ENCODE results near the gene TAF5L. TPM values are rescaled to one million over a fixed set of nuclear protein-coding genes. Genes with fewer than 3 reads are reported as not detected.
A peak's percentile ranks its signal among the peaks of the same experiment; 100 is the strongest.

TAF5L gene
- total RNA-seq, 4 donors from 2014 or later: 7.5 to 15.7 (median 9.4) TPM

DNA sequence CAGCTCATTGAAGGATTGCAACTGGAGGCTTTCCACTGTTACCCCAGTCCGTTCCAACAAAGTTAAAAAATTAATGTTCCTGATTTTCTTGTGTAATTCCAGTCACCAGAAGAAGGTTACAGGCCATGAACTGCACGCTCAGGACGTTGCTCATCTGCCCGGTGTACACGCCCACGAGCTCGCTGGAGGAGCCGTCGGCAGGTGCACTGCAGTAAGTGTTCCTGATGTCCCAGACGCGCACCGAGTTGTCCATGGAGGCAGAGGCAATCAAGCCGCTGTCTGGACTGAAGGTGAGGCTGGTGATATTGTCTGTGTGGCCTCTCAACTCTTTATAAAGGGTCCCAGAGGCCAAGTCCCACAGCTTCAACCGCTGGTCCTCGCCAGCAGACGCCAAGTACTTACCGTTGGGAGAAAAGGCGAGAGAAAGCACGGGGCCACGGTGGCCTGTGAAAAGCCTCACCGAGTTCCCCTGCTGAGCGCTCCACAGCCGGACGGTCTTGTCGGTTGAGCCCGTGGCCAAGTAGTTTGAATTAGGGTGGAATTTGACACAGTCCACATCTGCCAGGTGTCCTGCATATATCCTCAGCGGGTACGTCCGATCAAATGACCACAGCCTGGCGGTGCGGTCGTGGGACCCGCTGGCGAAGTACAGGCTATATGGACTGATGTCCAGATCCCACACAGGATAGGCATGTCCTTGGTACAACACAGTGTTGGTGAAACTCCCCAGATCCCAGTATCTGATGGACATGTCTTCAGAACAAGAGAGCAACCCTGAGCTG is 31.5 kb downstream of the TAF5L start:
- WGBS, 2 donors: 95 to 98% methylated on average over 33 to 34 of the region's 34 CpGs
- intact Hi-C loops (cut with DNase I; ENCODE audit: low total_unique reads): no loop called here
- no peak for TF ChIP-seq POLR2A (IDR thresholded peaks at IDR 0.05)
- TF ChIP-seq, protein P1, sequence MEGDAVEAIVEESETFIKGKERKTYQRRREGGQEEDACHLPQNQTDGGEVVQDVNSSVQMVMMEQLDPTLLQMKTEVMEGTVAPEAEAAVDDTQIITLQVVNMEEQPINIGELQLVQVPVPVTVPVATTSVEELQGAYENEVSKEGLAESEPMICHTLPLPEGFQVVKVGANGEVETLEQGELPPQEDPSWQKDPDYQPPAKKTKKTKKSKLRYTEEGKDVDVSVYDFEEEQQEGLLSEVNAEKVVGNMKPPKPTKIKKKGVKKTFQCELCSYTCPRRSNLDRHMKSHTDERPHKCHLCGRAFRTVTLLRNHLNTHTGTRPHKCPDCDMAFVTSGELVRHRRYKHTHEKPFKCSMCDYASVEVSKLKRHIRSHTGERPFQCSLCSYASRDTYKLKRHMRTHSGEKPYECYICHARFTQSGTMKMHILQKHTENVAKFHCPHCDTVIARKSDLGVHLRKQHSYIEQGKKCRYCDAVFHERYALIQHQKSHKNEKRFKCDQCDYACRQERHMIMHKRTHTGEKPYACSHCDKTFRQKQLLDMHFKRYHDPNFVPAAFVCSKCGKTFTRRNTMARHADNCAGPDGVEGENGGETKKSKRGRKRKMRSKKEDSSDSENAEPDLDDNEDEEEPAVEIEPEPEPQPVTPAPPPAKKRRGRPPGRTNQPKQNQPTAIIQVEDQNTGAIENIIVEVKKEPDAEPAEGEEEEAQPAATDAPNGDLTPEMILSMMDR (IDR thresholded peaks at IDR 0.05): no peak
- no peak overlapping the region for H3K4me3 ChIP-seq (ENCODE audit: low read depth, poor library complexity, severe bottlenecking)
- DNase-seq (ENCODE audit: low spot score in 2 of 2): peak in 1 of 2 donors; percentile 81

DNA sequence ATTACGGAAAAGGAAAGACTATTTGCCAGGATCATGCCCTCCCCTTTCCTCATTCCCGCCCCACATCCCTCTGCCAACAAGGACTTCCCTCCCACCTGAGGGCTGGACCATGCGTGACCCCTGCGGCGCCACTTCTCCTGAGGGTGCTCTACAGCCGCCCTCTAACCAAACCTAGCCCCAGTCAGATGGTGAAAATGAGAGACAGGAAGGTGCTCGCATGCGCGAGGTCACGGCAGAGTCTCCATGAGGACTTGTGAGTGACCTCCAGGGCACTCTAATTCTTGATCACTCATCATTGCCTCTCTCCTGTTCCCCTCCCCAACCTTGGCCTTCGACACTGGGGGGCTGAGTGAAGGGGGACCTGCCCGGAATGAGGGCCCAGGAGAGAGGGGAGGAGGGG is 32.1 kb downstream of the TAF5L start:
- intact Hi-C loops (cut with DNase I; ENCODE audit: low total_unique reads): no loop called here
- 89 to 95% methylated on average over 12 of the region's 12 CpGs for WGBS, 2 donors
- TF ChIP-seq POLR2A (IDR thresholded peaks at IDR 0.05): no peak
- TF ChIP-seq, protein P1 (IDR thresholded peaks at IDR 0.05): no peak
- no peak overlapping the region for H3K4me3 ChIP-seq (ENCODE audit: low read depth, poor library complexity, severe bottlenecking)
- DNase-seq (ENCODE audit: low spot score in 2 of 2): peak in 1 of 2 donors; percentile 73

DNA sequence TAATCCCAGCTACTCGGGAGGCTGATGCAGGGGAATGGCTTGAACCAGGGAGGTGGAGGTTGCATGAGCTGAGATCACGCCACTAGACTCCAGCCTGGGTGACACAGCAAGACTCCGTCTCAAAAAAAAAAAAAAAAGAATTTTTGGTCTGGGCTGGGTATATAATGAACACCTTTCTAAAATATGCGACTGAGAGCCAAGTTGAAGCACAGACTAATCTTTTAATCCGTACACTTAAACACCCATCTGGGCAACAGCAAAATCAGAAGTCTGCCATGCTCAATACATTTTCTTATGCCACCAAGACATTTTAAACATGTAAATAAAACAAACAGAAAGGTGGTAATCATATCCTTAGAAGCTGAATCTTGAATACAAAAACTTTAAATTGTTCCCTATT is 35.8 kb downstream of the TAF5L start:
- no peak overlapping the region for H3K4me3 ChIP-seq (ENCODE audit: low read depth, poor library complexity, severe bottlenecking)
- WGBS, 2 donors: 87 to 91% methylated on average over 5 of the region's 5 CpGs
- DNase-seq (ENCODE audit: low spot score in 2 of 2): no peak
- intact Hi-C loops (cut with DNase I; ENCODE audit: low total_unique reads): no loop called here
- no peak for TF ChIP-seq POLR2A (IDR thresholded peaks at IDR 0.05)
- TF ChIP-seq, protein P1 (IDR thresholded peaks at IDR 0.05): no peak

DNA sequence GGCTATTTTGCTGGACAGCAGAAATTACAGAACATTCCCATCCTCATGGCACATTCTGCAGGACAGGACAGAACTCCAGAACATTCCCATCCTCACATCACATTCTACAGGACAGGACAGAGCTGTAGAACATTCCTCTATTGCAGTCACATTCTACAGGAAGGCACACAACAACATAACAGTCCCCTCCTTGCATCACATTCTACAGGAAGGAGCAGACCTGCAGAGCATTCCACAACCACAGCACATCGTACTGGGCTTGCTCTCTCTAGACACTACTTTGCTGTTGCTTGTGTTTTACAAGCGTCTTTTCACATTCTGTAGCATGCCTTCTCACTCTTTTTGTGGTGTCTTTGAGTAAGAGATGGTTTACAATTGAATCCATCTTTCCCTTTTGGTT is 40.6 kb downstream of the TAF5L start:
- TF ChIP-seq, protein P1 (IDR thresholded peaks at IDR 0.05): no peak
- TF ChIP-seq POLR2A (IDR thresholded peaks at IDR 0.05): no peak
- intact Hi-C loops (cut with DNase I; ENCODE audit: low total_unique reads): no loop called here
- H3K4me3 ChIP-seq (ENCODE audit: low read depth, poor library complexity, severe bottlenecking): no peak overlapping the region
- 71 to 83% methylated on average over 2 of the region's 2 CpGs for WGBS, 2 donors
- DNase-seq (ENCODE audit: low spot score in 2 of 2): no peak

DNA sequence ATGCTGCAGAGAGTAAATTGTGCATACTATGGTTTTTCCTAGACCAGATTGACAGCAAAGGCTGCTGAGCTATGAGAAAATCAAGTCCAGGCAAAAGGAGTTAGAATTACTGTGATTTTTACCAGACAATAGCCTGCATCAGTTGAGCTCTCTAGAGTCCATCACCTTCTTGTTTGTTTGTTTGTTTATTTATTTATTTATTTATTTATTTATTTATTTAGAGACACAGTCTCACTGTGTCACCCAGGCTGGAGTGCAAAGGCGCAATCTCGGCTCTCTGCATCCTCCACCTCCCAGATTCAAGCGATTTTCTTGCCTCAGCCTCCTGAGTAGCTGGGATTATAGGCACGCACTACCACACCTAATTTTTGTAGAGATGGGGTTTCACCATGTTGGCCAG is 43.2 kb downstream of the TAF5L start:
- no peak for DNase-seq (ENCODE audit: low spot score in 2 of 2)
- intact Hi-C loops (cut with DNase I; ENCODE audit: low total_unique reads): no loop called here
- no peak for TF ChIP-seq POLR2A (IDR thresholded peaks at IDR 0.05)
- TF ChIP-seq, protein P1 (IDR thresholded peaks at IDR 0.05): no peak
- 95 to 98% methylated on average over 4 of the region's 4 CpGs for WGBS, 2 donors
- no peak overlapping the region for H3K4me3 ChIP-seq (ENCODE audit: low read depth, poor library complexity, severe bottlenecking)
